H9 (cell line): ENCODE measurements around the gene GIT1. TPM values are rescaled to one million over a fixed set of nuclear protein-coding genes. Genes with fewer than 3 reads are reported as not detected.
A peak's percentile ranks its signal among the peaks of the same experiment; 100 is the strongest.

ENCODE experiments used
- DNase-seq: peaks from one replicate; pipeline ENCODE4 v3.0.0-alpha.2; 2017
- H2AFZ ChIP-seq: one replicate; pipeline ENCODE4 v1.6.1; 2013; ENCODE audit warnings: mild to moderate bottlenecking, low read length, control low read depth, moderate library complexity
- H2AK5ac ChIP-seq: 2 replicates; pipeline ENCODE4 v1.6.1; 2013; ENCODE audit warnings: low read length, control low read depth, mixed read lengths; ENCODE audit not compliant: insufficient read length
- H2BK120ac ChIP-seq: one replicate; pipeline ENCODE4 v1.6.1; 2013; ENCODE audit warnings: low read depth, mild to moderate bottlenecking, low read length, control low read depth, inconsistent platforms; ENCODE audit not compliant: poor library complexity, severe bottlenecking
- H2BK12ac ChIP-seq: 2 replicates; pipeline ENCODE4 v1.6.1; 2013; ENCODE audit warnings: low read length, control low read depth, mixed read lengths, low read depth; ENCODE audit not compliant: insufficient read length
- H2BK15ac ChIP-seq: 2 replicates; pipeline ENCODE4 v1.6.1; 2013; ENCODE audit warnings: low read depth, low read length, control low read depth
- H2BK20ac ChIP-seq: one replicate; pipeline ENCODE4 v1.6.1; 2013; ENCODE audit warnings: low read depth, mild to moderate bottlenecking, low read length, control low read depth, inconsistent platforms; ENCODE audit not compliant: poor library complexity, severe bottlenecking
- H2BK5ac ChIP-seq: 2 replicates; pipeline ENCODE4 v1.6.1; 2013; ENCODE audit warnings: low read length, control low read depth, mixed read lengths; ENCODE audit not compliant: insufficient read length
- H3K14ac ChIP-seq: 2 replicates; pipeline ENCODE4 v1.6.1; 2013; ENCODE audit warnings: low read length, control low read depth; ENCODE audit not compliant: insufficient read depth
- H3K18ac ChIP-seq: 2 replicates; pipeline ENCODE4 v1.6.1; 2013; ENCODE audit warnings: low read depth, mild to moderate bottlenecking, mixed read lengths, low read length, control low read depth; ENCODE audit not compliant: insufficient read length
- H3K23ac ChIP-seq: 2 replicates; pipeline ENCODE4 v1.6.1; 2013; ENCODE audit warnings: low read length, control low read depth, mixed read lengths, low read depth; ENCODE audit not compliant: insufficient read length
- H3K23me2 ChIP-seq: 2 replicates; pipeline ENCODE4 v1.6.1; 2013; ENCODE audit warnings: low read depth, mild to moderate bottlenecking, mixed read lengths, low read length, control low read depth; ENCODE audit not compliant: insufficient read length, poor library complexity, severe bottlenecking
- H3K27ac ChIP-seq: 2 replicates; pipeline ENCODE4 v1.5.1; 2013; ENCODE audit warnings: low read length, control low read depth, mixed read lengths, low read depth; ENCODE audit not compliant: insufficient read length
- H3K27me3 ChIP-seq: 2 replicates; pipeline ENCODE4 v1.6.1; 2013; ENCODE audit warnings: low read length, control low read depth, inconsistent platforms; ENCODE audit not compliant: insufficient read depth
- H3K4ac ChIP-seq: 2 replicates; pipeline ENCODE4 v1.6.1; 2013; ENCODE audit warnings: low read depth, mild to moderate bottlenecking, control low read depth, inconsistent platforms, low read length, moderate library complexity
- H3K4me1 ChIP-seq: 2 replicates; pipeline ENCODE4 v1.6.1; 2013; ENCODE audit warnings: low read length, control low read depth, inconsistent platforms; ENCODE audit not compliant: insufficient read depth
- H3K4me2 ChIP-seq: 2 replicates; pipeline ENCODE4 v1.6.1; 2013; ENCODE audit warnings: low read length, control low read depth, mixed read lengths; ENCODE audit not compliant: insufficient read length, insufficient read depth
- H3K56ac ChIP-seq: 2 replicates; pipeline ENCODE4 v1.6.1; 2013; ENCODE audit warnings: low read depth, mild to moderate bottlenecking, mixed read lengths, low read length, control low read depth; ENCODE audit not compliant: insufficient read length
- H3K79me1 ChIP-seq: 2 replicates; pipeline ENCODE4 v1.6.1; 2013; ENCODE audit warnings: low read depth, mild to moderate bottlenecking, moderate library complexity, low read length, control low read depth, inconsistent platforms; ENCODE audit not compliant: insufficient read depth, poor library complexity, severe bottlenecking
- H3K79me2 ChIP-seq: 2 replicates; pipeline ENCODE4 v1.6.1; 2013; ENCODE audit warnings: low read length, control low read depth, inconsistent platforms; ENCODE audit not compliant: insufficient read depth
- H3K9ac ChIP-seq: 2 replicates; pipeline ENCODE4 v1.6.1; 2013; ENCODE audit warnings: low read length, control low read depth, mixed read lengths; ENCODE audit not compliant: insufficient read length; ENCODE audit errors: extremely low read depth
- H3K9me3 ChIP-seq: one replicate; pipeline ENCODE4 v1.6.1; 2013; ENCODE audit warnings: low read depth, low read length, inconsistent platforms; ENCODE audit not compliant: control insufficient read depth
- H3T11ph ChIP-seq: one replicate; pipeline ENCODE4 v1.6.1; 2013; ENCODE audit warnings: mild to moderate bottlenecking, low read length, control low read depth, inconsistent platforms
- H4K20me1 ChIP-seq: one replicate; pipeline ENCODE4 v1.6.1; 2013; ENCODE audit not compliant: control insufficient read depth, insufficient read length, insufficient read depth
- H4K5ac ChIP-seq: 2 replicates; pipeline ENCODE4 v1.6.1; 2013; ENCODE audit warnings: low read depth, mild to moderate bottlenecking, mixed read lengths, low read length, control low read depth; ENCODE audit not compliant: insufficient read length
- H4K8ac ChIP-seq: replicated peaks from 2 replicates; pipeline ENCODE4 v1.6.1; 2013; ENCODE audit warnings: low read length, control low read depth, mixed read lengths, low read depth; ENCODE audit not compliant: insufficient read length
- H4K91ac ChIP-seq: 2 replicates; pipeline ENCODE4 v1.6.1; 2013; ENCODE audit warnings: low read depth, mild to moderate bottlenecking, moderate library complexity, mixed read lengths, low read length, control low read depth; ENCODE audit not compliant: insufficient read length
- H3K27ac Mint-ChIP-seq, 3 experiments: 2 replicates in 2 of 3; 3 replicates in 1 of 3; pipeline ENCODE4 v1.8.0; 2020 to 2021; ENCODE audit warnings: mixed read lengths in 3 of 3, mild to moderate bottlenecking in 1 of 3, moderate library complexity in 1 of 3
- H3K27me3 Mint-ChIP-seq: 2 replicates; pipeline ENCODE4 v1.8.0; 2021; ENCODE audit warnings: low read depth, mild to moderate bottlenecking, moderate library complexity, mixed read lengths
- H3K36me3 Mint-ChIP-seq, 3 experiments: 2 replicates in 2 of 3; 3 replicates in 1 of 3; pipeline ENCODE4 v1.8.0; 2020 to 2021; ENCODE audit warnings: low read depth in 3 of 3, mixed read lengths in 3 of 3; ENCODE audit not compliant: insufficient read depth in 1 of 3
- H3K4me1 Mint-ChIP-seq, 2 experiments: 2 replicates each; pipeline ENCODE4 v1.8.0; 2020; ENCODE audit warnings: mixed read lengths in 2 of 2
- H3K4me3 Mint-ChIP-seq, 2 experiments: 2 replicates in 1 of 2; 3 replicates in 1 of 2; pipeline ENCODE4 v1.8.0; 2020 to 2021; ENCODE audit warnings: mild to moderate bottlenecking in 2 of 2, mixed read lengths in 2 of 2, moderate library complexity in 1 of 2
- H3K9me3 Mint-ChIP-seq, 2 experiments: 2 replicates in 1 of 2; 3 replicates in 1 of 2; pipeline ENCODE4 v1.8.0; 2020; ENCODE audit warnings: mild to moderate bottlenecking in 2 of 2, mixed read lengths in 2 of 2, moderate library complexity in 1 of 2
- CTCF ChIP-seq: fragments of 200-600 bp; sonication (generic); conservative IDR thresholded peaks from 3 replicates; pipeline ENCODE4 v1.8.0; 2021; ENCODE audit warnings: antibody characterized with exemption, mild to moderate bottlenecking
- WGBS: extraction: QIAGEN DNeasy Blood & Tissue Kit; methylation state at CpG from one replicate; pipeline ENCODE4 v1.1.7; 2013; ENCODE audit warnings: missing lambda C conversion rate, low lambda C conversion rate, mixed read lengths; ENCODE audit not compliant: insufficient read length; ENCODE audit errors: extremely low coverage; 5-methylcytosine and 5-hydroxymethylcytosine counted together
- total RNA-seq: library from RNA; stranded (reverse); gene quantifications from 2 replicates; pipeline ENCODE4 v1.2.1, GENCODE V29; 2021

Gene GIT1
- total RNA-seq, 1 experiment from 2014 or later: 47.4 TPM

- Histone ChIP-seq H4K8ac (no peak overlapping the region), H2BK5ac (no peak overlapping the region), H3K4me2 (no peak overlapping the region), H3K27me3 (no peaks in the 10 kb centered on the region), H3K56ac (no peak overlapping the region), H4K91ac (no peak overlapping the region), H3K9me3 (no peaks in the 10 kb centered on the region), H2BK120ac (no peak overlapping the region), H2AK5ac (no peak overlapping the region), H2BK20ac (no peak overlapping the region), H3K79me2 (no peaks in the 10 kb centered on the region; the same call in 1 of the 2 replicates), H3K79me1 (no peaks in the 10 kb centered on the region), H2AFZ (no peak overlapping the region), H3K27ac (no peak overlapping the region), H3K9ac (no peak overlapping the region), H3T11ph (no peak overlapping the region), H3K23me2 (peaks cover 20% of the 10 kb centered on the region), H4K5ac (no peak overlapping the region), H4K20me1 (no peaks in the 10 kb centered on the region), H3K4ac (no peak overlapping the region), H2BK15ac (no peak overlapping the region), H2BK12ac (no peak overlapping the region), H3K4me1 (peaks cover 4% of the 10 kb centered on the region; the same call in 1 of the 2 replicates), H3K23ac (no peak overlapping the region), H3K14ac (no peak overlapping the region; the same call in 1 of the 2 replicates), H3K18ac (no peak overlapping the region)
- Mint-ChIP-seq H3K27ac (no peak overlapping the region), H3K36me3 (peaks cover 0 to 2% (median 0%) of the 10 kb centered on the region in 3 experiments; a peak in 1 of 7 replicates), H3K4me1 (peaks cover 37 to 68% of the 10 kb centered on the region in 2 experiments), H3K9me3 (peaks cover 0 to 3% of the 10 kb centered on the region in 2 experiments; a peak in 1 of 5 replicates), H3K4me3 (peak overlapping the region in 1 of 2 experiments; percentile 29; a peak in 2 of 5 replicates), H3K27me3 (peaks cover 2% of the 10 kb centered on the region)
- DNase-seq: no peak
- no CpG with 5 or more reads among the region's 12 CpGs for WGBS
- TF ChIP-seq CTCF: no peak
Observed at GRCh38 chr17:29595943-29596774, 6.7 kb upstream of the GIT1 start.
